Neural cell (in vitro differentiated cells): ENCODE data around the gene INO80E.

Source experiments
- CTCF ChIP-seq: fragments of 450-650 bp; IDR thresholded peaks from 2 replicates; pipeline ENCODE4 v1.5.1; 2014; ENCODE audit warnings: antibody characterized with exemption, mild to moderate bottlenecking, moderate library complexity; ENCODE audit not compliant: poor library complexity, severe bottlenecking
- EP300 ChIP-seq: fragments of 450-650 bp; conservative IDR thresholded peaks from 2 replicates; pipeline ENCODE4 v1.6.1; 2014; ENCODE audit warnings: antibody characterized with exemption, mild to moderate bottlenecking, moderate library complexity; ENCODE audit not compliant: poor library complexity, severe bottlenecking
- EZH2 ChIP-seq: fragments of 200-600, 300-800 bp; shearing (Covaris generic), sonication (generic); IDR thresholded peaks from 2 replicates; pipeline ENCODE4 v1.6.1; 2014; ENCODE audit warnings: antibody characterized with exemption, low read length, borderline replicate concordance, mild to moderate bottlenecking; ENCODE audit not compliant: insufficient read depth, poor library complexity, severe bottlenecking
- MXI1 ChIP-seq: fragments of 450-650 bp; conservative IDR thresholded peaks from 2 replicates; pipeline ENCODE4 v1.6.1; 2014; ENCODE audit warnings: antibody characterized with exemption, mild to moderate bottlenecking; ENCODE audit not compliant: poor library complexity, severe bottlenecking
- POLR2AphosphoS5 ChIP-seq: IDR thresholded peaks from 2 replicates; pipeline ENCODE4 v1.6.1; 2012
- RAD21 ChIP-seq: fragments of 450-650 bp; conservative IDR thresholded peaks from 2 replicates; pipeline ENCODE4 v1.6.1; 2014; ENCODE audit warnings: antibody characterized with exemption, mild to moderate bottlenecking, moderate library complexity
- REST ChIP-seq: IDR thresholded peaks from 2 replicates; pipeline ENCODE4 v1.6.1; 2012; ENCODE audit warnings: borderline replicate concordance
- SMC3 ChIP-seq: fragments of 450-650 bp; conservative IDR thresholded peaks from 2 replicates; pipeline ENCODE4 v1.6.1; 2014; ENCODE audit warnings: antibody characterized with exemption, mild to moderate bottlenecking, moderate library complexity; ENCODE audit not compliant: poor library complexity
- TAF1 ChIP-seq: IDR thresholded peaks from 2 replicates; pipeline ENCODE4 v1.6.1; 2012; ENCODE audit warnings: low read depth

- no peak for TF ChIP-seq RAD21
- no peak for TF ChIP-seq CTCF
- no peak for TF ChIP-seq EP300
- no peak for TF ChIP-seq REST
- no peak for TF ChIP-seq EZH2
- no peak for TF ChIP-seq TAF1
- TF ChIP-seq POLR2AphosphoS5 = no peak
- TF ChIP-seq MXI1 = no peak
- no peak for TF ChIP-seq SMC3
Observed at GRCh38 chr16:30006095-30006473, 10.0 kb downstream of the INO80E start.
